Measurements from ENCODE around the gene IPO5.

- no peak for TF ChIP-seq CTCF (conservative IDR thresholded peaks at IDR 0.05)
- no peak for TF ChIP-seq EZH2 (IDR thresholded peaks at IDR 0.05; ENCODE audit: low read depth)
Observed at GRCh38 chr13:97938706-97939475, 14.6 kb upstream of the IPO5 start.
